CD1c-positive myeloid dendritic cell (primary cell): ENCODE results near the gene CDKN2B.

Experiments
- DNase-seq: peaks from one replicate; pipeline ENCODE4 v3.0.0-alpha.2; 2016; ENCODE audit errors: extremely low spot score

CDKN2B gene

GRCh38 chr9:22035591-22036011, 26.5 kb upstream of the CDKN2B start:
- DNase-seq: no peak

DNA sequence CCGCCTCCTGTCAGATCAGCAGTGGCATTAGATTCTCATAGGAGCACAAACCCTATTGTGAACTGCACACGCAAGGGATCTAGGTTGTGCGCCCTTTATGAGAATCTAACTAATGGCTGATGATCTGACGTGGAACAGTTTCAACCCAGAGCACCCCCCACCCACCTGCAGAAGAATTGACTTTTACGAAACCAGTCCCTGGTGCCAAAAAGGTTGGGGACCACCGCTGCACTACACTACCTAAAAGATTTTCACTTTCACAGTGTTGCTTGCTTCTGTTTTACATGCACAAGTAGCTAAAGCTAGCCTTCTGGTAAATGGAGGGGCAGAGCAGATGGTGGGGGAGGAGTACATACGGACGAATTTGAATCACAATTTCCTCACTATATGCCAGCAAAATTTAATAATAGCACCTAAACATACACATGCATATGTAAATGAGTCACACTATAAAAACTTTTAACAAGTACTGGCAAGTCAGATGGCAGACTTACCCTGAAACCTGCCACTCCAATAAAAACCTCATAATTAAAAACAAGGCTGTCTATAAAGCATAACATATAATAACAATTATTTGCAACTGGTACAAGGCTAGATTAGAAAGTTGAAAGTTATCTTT, 24.0 kb upstream of the CDKN2B start:
- no peak for DNase-seq

- DNase-seq: peak; percentile 16
These were observed 22.7 kb upstream of the CDKN2B start for GRCh38 chr9:22031655-22032411.

DNA sequence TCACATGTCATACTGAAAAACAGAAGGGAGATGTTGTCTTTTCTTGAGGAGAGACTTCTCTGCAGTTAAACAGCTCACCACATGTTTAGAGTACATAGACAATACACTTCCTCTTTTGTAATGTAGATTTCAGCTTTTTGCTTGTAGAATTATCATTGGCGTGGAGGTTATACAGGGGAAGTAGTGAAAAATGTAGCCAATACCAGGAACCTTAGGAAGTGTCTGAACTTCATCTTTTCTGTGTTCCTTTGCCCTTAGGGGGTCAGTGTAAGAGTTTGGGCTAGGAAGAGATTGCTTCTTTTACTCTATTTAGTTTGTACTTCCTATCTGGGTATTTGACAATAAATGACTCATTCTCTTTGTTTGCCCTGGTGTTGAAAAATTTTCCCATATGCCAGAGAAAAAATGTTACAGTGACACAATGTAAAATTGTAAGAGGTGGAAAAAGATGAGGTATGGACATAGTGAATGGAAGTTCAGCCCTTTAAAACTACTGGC, 21.0 kb upstream of the CDKN2B start:
- peak; percentile 84 for DNase-seq

DNA sequence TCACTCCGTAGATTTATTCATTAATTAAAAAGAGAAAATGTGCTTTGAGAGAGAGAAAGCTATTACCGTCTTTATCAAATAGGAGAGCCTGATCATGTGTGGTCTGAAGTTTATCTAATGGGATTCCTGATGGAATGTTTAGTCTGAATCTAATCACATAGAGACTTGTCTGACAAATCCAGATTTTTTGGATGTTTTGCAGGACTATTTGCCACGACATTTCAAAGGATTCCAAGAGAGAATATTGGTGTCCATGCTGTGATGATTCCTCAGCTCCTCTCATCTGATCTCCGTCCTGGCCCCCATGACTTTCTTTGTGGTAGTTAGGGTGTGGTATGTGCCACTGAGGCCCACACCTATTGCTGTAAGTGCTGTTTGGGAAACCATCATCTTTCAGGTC, 20.1 kb upstream of the CDKN2B start:
- no peak for DNase-seq

GRCh38 chr9:22028394-22028793, 19.3 kb upstream of the CDKN2B start:
- no peak for DNase-seq

DNA sequence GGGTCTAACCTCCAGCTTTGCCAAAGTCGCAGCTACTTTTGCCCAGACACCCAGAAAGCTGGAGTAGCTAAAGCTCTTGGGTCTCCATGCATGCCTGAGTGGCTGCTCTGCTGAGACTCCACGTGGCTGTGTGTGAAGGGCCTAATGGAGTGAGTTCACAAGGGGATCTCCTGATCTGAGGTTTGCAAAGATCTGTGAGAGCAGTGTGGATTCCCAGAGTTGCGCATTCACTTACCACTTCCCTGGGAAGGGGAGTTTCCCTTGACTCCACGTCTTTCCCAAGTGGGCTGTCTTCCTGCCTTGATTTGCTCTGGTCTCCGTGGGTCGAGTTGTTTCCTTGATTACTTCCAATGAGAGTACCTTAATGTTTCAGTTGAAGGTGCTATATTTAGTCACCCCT, 17.6 kb upstream of the CDKN2B start:
- no peak for DNase-seq

DNA sequence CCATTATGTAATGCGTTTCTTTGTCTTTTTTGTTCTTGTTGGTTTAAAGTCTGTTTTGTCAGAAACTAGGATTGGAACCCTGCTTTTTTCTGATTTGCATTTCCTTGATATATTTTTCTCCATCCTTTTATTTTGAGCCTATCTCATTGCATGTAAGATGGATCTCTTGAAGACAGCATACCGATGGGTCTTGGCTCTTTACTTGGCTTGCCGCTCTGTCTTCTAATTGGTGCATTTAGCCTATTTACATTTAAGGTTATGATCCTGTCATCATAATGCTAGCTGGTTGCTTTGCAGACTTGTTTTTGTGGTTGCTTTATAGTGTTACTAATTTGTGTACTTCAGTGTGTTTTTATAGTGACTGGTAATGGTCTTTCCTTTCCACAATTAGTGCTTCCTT, 13.3 kb upstream of the CDKN2B start:
- no peak for DNase-seq

DNA sequence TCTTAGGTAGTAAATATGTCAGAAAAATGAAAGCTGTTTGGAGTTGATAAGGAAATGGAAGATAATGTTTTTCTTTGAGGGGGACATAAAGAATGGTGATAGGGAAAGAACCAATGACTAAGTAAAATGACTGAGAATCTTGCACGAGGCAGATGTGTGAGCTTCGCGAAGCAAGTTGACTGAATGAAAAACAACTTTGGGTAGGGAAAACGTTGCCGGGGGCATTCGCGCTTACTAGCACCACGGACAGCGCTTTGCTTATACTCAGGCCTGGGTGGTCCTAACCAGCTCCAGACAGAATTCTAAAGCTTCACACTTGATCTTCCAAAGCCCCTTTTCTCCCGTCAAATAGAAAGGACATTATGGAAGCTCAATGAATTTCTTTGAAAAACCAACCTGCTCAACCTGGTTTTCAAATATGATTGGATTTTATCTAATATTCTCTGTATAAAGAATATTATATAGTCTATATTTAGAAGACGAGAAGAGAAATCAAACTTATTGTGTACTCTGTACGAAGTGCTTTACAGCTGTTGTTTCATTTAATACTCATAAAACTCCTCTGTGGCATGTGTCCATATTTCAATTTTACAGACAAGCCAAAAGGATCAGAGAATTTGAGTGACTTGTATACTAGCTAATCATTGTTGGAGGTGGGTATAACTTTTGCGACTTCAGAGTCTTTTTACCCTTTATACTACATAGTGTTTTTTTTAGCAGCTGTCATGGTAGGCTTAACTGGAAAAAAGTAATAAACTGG, 1.9 kb upstream of the CDKN2B start:
- no peak for DNase-seq

DNA sequence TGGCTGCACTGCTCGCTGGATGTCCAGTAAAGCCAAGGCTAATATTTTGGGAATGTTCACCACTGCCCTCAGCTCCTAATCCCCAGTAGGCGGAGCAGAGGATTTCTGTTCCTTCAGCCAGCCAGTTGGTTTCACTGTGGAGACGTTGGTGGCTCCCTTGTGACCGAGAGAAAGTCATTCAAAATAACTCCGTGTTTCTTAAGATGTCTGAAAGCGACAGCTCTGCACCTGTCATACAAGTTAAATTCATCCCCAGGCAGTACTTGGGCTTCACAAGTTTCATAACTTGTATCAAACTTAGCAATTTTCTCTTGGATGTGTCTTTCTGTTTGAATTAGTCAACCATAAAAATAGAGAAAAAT, 382 bp upstream of the CDKN2B start:
- DNase-seq: no peak

GRCh38 chr9:22008384-22008716, 755 bp downstream of the CDKN2B start:
- no peak for DNase-seq

DNA sequence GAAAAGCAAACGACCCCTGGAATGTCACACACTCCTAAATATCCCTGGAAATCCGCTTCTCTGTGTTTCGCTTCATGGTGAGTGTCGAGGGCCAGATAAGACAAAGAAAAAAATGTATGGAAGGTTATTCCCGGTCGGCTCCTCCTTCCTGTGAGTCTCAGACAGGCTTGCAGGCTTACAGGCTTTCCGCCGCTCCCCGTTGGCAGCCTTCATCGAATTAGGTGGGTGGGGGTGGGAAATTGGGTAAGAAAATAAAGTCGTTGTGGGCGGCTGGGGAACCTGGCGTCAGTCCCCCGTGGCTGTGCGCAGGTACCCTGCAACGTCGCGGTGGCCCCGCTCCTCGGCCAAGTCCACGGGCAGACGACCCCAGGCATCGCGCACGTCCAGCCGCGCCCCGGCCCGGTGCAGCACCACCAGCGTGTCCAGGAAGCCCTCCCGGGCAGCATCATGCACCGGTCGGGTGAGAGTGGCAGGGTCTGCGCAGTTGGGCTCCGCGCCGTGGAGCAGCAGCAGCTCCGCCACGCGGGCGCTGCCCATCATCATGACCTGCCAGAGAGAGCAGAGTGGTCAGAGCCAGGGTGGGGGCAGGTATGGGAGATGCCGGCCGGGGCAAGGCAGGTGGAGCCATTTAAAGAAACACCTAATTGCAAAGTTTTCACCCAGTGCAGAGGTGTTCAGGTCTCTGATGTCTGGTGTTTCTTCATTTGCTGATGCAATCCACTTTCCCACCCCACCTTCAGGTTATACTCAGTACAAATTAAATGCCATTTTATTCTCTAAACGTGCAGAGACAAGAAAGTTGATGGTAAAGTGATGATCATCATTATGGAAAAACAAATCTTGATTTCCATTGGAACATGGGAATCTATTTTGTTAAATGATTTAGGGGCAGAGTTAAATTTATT, 3.2 kb downstream of the CDKN2B start:
- DNase-seq: no peak

- no peak for DNase-seq
These were observed 3.9 kb downstream of the CDKN2B start for GRCh38 chr9:22005021-22005701.

- no peak for DNase-seq
These were observed 7.1 kb downstream of the CDKN2B start for GRCh38 chr9:22002038-22002437.

DNA sequence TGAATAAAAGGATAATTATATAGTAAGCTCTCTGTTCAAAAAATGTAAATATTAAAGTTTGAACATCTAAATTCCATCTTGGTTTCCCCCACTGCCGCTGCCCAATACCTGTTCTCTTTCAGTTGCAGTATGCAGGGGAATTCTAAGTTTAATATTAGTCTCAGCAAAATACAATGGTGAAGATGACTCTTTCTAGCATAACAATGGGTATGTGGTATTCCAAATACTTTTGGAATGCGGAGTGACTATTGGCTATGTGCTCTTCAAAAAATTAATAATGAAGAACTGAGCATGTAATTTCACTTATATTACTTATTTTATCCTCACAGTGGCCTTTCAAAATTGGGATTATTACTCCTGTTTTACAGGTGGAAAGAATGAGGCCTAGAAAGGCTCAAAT, 11.1 kb downstream of the CDKN2B start:
- no peak for DNase-seq

DNA sequence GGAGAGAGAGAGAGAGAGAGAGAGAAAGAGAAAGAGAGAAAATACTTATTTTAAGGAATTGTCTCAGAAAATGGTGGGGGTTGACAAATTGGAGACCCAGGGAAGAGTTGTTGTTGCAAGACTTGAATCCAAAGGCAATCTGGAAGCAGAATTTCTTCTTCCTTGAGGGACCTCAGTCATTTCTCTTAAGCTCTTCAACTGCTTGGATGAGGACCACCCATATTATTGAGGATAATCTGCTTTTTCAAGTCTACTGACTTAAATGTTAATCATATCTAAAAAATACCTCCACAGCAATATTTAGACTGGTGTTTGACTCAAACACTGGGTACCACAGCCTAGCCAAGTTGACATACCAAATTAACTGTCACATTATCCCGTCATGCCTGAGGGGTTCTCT, 11.6 kb downstream of the CDKN2B start:
- no peak for DNase-seq

DNA sequence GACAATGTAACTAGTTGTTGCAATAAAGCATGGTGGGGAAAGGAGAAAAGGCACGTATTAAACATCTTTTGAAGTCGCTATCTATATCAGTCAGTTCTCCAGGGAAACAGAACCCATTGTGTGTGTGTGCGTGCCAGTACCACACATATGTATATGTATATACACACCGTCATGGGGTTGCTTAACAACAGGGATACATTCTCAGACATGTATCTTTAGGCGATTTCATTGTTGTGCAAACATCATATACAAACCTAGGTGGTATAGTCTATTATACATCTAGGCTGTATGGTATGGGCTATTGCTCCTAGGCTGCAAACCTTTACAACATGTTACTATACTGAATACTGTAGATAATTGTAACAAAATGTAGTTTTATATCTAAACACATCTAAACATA, 12.2 kb downstream of the CDKN2B start:
- no peak for DNase-seq

- no peak for DNase-seq
These were observed 12.7 kb downstream of the CDKN2B start for GRCh38 chr9:21996438-21996837.

GRCh38 chr9:21995666-21996398, 13.3 kb downstream of the CDKN2B start:
- peak; percentile 63 for DNase-seq

DNA sequence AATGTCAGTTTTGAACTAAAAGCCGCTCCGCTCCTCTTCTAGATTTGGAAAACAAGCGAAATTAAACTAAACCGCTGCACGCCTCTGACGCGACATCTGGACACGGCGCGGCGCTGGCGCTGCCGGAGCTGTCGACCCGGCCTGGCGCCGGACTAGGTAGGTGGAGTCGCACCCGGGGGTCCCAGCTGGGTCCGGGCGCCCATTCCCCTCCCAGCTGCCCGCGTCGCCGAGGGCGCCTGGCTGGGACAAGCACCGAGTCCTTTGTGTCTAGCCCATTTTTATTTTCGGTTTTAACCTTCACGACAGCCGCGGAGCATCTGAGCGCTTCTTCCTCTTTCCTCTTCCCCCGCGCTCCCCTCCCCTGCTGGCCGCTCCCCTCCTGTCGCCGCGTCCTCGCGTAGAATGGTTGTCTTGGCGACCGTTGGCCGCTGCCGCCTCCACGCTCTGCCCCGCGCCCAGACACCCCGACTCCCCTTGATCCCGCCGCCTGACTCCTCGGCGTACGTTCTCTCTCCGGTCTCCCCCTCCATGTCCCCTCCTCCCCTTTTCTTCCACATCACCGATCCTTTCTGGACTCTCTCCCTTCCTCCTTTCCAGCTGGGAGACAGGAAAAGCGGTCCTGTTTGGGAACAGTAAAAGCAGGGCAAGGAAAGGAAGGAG, 14.0 kb downstream of the CDKN2B start:
- DNase-seq: peak; percentile 93
